GM21423 (cell line): ENCODE results near the gene SYCP2.

Experiments used
- ATAC-seq: cut with Tn5 transposase; IDR thresholded peaks from one replicate; pipeline ENCODE4 v1.9.1; 2021; ENCODE audit warnings: mild to moderate bottlenecking, moderate library complexity; ENCODE audit not compliant: unreplicated experiment

The SYCP2 gene

DNA sequence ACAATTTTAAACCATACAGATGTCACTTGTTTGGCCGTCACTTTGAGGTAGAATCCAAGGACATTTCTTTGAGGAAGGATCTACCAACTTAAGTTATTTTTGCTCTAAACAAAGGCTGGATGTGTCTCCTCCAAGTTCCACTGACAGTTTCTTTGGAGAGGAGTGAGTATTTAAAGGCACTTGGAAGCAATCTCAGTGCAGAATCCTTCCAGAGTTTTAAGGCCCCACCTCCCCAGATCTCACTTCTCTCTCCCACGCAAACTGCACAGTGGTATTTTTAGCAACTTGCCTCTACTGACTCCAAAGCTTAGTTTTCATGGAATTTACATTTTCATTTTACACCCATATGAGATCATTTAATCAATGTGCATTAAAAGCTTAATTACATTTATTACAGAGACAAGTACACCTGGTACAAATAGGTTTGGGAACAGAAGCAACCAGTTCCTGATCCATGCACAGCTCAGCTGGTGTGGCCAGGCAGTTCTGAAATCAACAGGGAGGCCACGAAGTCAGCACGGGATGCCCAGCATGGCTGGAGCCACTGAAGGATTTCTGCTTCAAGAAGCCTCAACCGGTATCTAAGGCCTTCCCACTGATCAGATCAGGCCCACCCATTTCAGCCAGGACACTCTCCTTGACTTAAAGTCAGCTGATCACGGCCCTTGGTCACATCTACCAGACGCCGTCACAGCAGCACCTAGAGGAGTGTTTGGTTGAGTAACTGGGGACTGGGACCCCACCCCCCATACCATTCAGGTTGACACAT lies 109.8 kb downstream of the SYCP2 start:
- no peak for ATAC-seq

GRCh38 chr20:59823030-59823423 lies 110.4 kb downstream of the SYCP2 start:
- ATAC-seq, result no peak

- ATAC-seq, result no peak
These were observed 111.0 kb downstream of the SYCP2 start for GRCh38 chr20:59822291-59823029.

- no peak for ATAC-seq
These were observed 111.6 kb downstream of the SYCP2 start for GRCh38 chr20:59821788-59822187.

DNA sequence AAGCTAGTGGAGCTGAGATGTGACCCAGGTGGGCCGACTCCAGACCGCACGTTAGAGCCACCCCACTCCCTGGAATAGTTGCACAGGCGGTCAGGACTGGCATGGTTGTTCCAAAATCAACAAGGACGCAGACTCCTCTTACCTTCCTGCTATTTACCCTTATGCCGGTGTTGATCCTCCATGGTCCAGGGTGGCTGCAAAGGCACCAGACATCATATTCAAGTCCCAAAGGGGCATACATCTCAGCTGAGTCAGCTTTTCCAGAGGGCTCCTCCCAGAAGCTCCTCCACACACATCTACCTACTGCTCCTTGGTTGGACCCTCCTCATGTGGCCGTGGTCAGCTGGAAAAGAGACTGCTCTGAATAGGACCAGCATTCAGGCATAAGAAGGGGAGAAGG lies 112.2 kb downstream of the SYCP2 start:
- no peak for ATAC-seq

- no peak for ATAC-seq
These were observed 113.0 kb downstream of the SYCP2 start for GRCh38 chr20:59820204-59821041.

DNA sequence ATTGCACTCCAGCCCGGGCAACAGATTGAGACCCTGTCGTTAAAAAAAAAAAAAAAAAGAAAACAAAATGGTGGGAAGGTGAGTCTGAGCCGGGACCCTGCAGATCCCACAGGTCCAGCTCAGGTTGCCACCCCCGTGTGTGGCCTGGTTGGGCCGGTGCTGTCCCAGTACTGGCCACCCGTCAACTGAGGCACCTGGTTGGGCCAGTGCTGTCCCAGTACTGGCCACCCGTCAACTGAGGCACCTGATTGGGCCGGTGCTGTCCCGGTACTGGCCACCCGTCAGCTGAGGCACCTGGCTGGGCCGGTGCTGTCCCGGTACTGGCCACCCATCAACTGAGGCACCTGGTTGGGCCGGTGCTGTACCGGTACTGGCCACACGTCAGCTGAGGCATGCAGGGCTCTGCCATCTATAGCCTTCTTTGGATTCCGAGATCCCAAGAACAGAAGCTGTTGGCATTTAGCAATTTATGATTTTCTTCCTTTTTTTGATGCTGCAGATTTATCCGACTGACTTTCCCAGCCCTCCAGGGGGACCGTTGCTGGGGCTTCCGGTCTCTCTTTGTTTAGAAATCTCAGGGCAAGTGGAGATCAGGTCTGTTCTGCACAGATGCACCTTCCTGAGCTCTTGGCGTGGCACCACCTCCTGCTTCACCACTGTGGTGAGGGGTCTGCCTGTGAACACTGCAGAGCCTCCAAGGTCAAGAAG lies 113.8 kb downstream of the SYCP2 start:
- ATAC-seq, result no peak

- ATAC-seq, result no peak
These were observed 114.5 kb downstream of the SYCP2 start for GRCh38 chr20:59818911-59819310.

GRCh38 chr20:59817846-59818615 lies 115.4 kb downstream of the SYCP2 start:
- ATAC-seq, result no peak

- ATAC-seq, result no peak
These were observed 116.0 kb downstream of the SYCP2 start for GRCh38 chr20:59817406-59817805.

GRCh38 chr20:59816146-59816738 lies 117.2 kb downstream of the SYCP2 start:
- ATAC-seq, result no peak

DNA sequence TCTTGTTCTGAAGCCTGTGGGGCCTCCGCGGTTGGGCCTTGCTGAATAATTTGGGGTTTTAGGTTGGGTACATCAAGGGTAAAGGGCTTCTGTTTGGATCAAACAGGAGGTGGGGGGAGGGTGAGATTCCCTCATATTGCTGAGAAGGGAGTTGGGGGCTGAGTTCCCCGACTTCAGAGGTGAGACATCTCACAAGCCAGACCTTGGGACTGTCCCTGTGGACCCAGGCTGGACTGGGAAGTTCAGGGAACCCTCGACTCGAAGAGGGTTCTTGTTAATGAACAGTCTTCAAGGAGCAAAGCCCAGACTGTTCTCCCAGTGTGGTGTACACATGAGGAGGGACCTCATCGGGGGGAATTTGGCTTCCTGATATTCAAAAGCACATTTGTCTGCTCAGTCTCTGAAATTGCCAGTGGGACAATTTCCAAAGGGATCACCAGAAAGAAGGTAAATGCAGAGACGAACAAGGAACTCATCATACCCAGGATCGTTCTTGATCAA lies 118.5 kb downstream of the SYCP2 start:
- no peak for ATAC-seq

GRCh38 chr20:59813948-59814839 lies 119.2 kb downstream of the SYCP2 start:
- ATAC-seq, result no peak
